ENCODE measurements around the gene FAM156B.
A peak's percentile ranks its signal among the peaks of the same experiment; 100 is the strongest.
"Not testable (repeated sequence)": the region's sequence is repeated elsewhere in the genome, so short reads cannot be mapped to it uniquely, and the experiment has no call there.

The FAM156B gene

GRCh38 chrX:52930214-52930613 is 33.1 kb downstream of the FAM156B start:
- not testable (repeated sequence) for DNase-seq

GRCh38 chrX:52933213-52933612 is 36.1 kb downstream of the FAM156B start:
- DNase-seq: peak; percentile 38

GRCh38 chrX:52933976-52934703 is 37.0 kb downstream of the FAM156B start:
- DNase-seq: peak; percentile 28

GRCh38 chrX:52934704-52935469 is 37.8 kb downstream of the FAM156B start:
- peak; percentile 100 for DNase-seq

DNA sequence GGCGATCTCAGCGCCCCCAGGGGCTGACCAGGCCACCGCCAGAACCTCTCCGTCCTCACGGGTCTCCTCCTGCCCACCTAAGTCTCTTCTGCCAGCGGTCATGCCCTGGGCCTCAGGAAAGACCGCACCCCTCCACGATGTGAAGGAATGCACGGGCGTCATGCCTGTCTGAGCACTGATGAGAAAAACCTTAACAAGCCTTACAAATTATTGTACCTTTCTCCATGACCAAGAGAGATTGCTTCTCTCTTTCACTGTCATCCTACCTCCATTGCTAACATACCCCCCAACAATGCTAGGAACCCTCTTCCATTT is 38.3 kb downstream of the FAM156B start:
- DNase-seq: not testable (repeated sequence)

DNA sequence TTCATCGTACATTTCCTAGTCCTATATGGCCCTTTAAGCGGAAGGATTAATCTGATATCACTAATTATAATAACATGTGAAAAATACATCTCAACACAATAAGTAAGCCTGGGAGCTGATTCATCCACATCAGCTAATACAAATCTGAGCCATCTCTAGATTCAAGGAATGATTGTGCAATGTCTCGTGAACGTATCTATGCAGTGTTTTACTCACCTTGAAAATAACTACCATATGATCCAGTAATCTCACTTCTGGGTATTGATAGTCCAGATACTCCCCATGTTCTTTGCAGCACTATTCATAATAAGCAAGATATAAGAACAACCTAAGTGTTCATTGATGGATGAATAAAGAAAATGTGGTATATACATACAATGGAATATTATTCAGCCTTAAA is 43.6 kb downstream of the FAM156B start:
- DNase-seq: not testable (repeated sequence)

DNA sequence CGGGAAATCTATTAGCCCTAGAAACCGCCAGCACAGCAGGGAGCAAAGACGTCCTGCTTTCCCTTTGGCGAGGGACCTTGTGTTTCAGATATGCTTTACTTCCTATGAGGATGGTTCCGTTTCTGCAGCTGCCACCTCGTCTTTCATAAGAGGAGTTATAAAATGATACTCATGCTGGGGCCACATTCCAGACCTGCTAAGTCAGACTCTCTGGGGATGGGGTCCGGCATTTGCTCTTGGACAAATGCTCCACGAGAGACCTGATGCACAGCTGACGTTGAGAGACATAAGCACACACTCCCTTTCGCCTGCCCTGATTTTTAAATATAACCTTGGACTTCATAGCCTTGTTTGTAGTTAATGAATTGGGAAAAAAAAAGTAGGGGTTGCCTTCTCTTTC is 44.6 kb downstream of the FAM156B start:
- DNase-seq: not testable (repeated sequence)

GRCh38 chrX:52945838-52946494 is 48.8 kb downstream of the FAM156B start:
- DNase-seq: not testable (repeated sequence)

DNA sequence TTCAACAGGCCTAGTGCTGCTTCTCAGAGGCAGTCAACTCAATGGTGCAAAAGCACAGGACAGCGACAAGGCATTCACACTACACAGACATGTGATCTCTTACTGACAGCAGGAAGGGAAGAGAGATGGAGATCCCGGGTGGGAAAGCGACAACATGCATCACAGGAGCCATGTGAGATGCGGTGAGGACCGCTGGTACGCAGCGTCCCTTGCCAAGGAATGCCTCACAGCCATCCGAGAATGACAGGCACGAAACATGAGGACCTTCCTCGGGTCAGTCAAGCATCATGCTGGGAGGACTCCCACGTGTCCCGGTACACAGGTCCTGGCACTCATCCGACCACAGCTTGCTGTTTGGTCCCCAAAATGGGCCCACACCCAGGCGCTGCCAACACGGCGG is 50.4 kb downstream of the FAM156B start:
- DNase-seq: not testable (repeated sequence)

DNA sequence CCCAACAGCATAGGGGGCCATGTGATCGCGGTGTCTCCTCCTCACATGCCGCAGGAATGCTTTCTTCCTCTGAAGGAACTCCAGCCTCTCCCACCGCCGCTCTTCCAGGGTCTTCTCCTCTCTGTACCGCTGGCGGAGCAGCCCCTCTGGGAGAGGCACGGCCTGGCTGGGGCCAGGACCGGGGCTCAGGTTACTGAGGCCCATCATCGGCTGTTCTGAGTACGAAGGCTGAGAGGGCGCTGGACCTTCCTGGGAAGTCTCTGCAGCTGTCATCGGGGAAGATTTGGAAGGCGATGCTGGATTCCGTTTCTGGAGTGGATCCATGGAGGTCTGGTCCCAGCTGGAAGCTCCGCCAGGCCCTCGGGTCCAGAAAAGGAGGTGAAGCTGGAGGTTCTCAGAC is 51.1 kb downstream of the FAM156B start:
- DNase-seq: not testable (repeated sequence)

DNA sequence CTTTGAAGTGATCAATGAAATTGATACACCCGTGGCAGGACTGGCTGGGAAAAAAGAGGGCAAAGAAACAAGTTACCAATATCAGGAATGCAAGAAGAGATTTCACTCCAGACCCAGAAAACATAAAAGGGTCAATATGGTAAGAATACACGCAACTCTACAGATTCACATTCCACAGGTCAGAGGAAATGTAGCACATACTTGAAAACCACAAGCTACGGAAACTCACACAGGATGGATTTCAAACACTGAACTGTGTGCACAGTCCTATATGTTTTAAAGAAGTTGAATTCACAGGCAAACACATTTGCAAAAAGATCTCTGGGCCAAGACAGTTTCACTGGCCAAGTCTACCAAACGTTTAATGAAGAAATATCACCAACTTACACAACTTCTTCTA is 52.2 kb downstream of the FAM156B start:
- DNase-seq: not testable (repeated sequence)

GRCh38 chrX:52949884-52950283 is 52.8 kb downstream of the FAM156B start:
- DNase-seq: not testable (repeated sequence)
